Lung (tissue), 12 donors: Measurements from ENCODE around the gene CIB2. TPM values are rescaled to one million over a fixed set of nuclear protein-coding genes. Genes with fewer than 3 reads are reported as not detected.

Source experiments
- ATAC-seq: fragments of 200-7000 bp; cut with Tn5 transposase; one replicate; pipeline ENCODE4 v1.9.1; 2020; ENCODE audit warnings: moderate number of reproducible peaks; ENCODE audit not compliant: insufficient read depth, low FRiP score
- DNase-seq, 3 donors: peaks; one replicate each; pipeline ENCODE4 v3.0.0-alpha.2; 2013 to 2017
- H3K27ac ChIP-seq, 2 donors: one replicate each; pipeline ENCODE4 v1.5.1; 2013; ENCODE audit warnings: mild to moderate bottlenecking in 2 of 2, moderate library complexity in 2 of 2, control low read depth in 1 of 2, inconsistent platforms in 1 of 2, low read depth in 1 of 2, low read length in 1 of 2
- H3K27me3 ChIP-seq, 3 donors: one replicate each; pipeline ENCODE4 v1.5.1; 2013; ENCODE audit warnings: low read length in 2 of 3; ENCODE audit not compliant: control insufficient read depth in 3 of 3, insufficient read depth in 3 of 3
- H3K36me3 ChIP-seq, 4 donors: one replicate each; pipeline ENCODE4 v1.5.1; 2013; ENCODE audit warnings: low read length in 4 of 4, mild to moderate bottlenecking in 1 of 4, moderate library complexity in 1 of 4; ENCODE audit not compliant: control insufficient read depth in 4 of 4, insufficient read depth in 4 of 4
- H3K4me1 ChIP-seq, 5 donors: one replicate each; pipeline ENCODE4 v1.5.1; 2013; ENCODE audit warnings: low read length in 5 of 5, mild to moderate bottlenecking in 2 of 5, moderate library complexity in 1 of 5; ENCODE audit not compliant: control insufficient read depth in 5 of 5, insufficient read depth in 5 of 5
- H3K4me3 ChIP-seq: one replicate; pipeline ENCODE4 v1.5.1; 2013; ENCODE audit warnings: mild to moderate bottlenecking, control low read depth, moderate library complexity
- H3K9ac ChIP-seq, 2 donors: one replicate each; pipeline ENCODE4 v1.5.1; 2013; ENCODE audit warnings: low read length in 2 of 2, control low read depth in 1 of 2; ENCODE audit not compliant: insufficient read depth in 1 of 2
- H3K9me3 ChIP-seq, 4 donors: one replicate each; pipeline ENCODE4 v1.5.1; 2013; ENCODE audit warnings: low read length in 3 of 4, mild to moderate bottlenecking in 1 of 4, moderate library complexity in 1 of 4; ENCODE audit not compliant: control insufficient read depth in 4 of 4, insufficient read depth in 3 of 4
- CTCF ChIP-seq: IDR thresholded peaks from 2 replicates; pipeline ENCODE4 v1.5.1; 2012; ENCODE audit warnings: mild to moderate bottlenecking; ENCODE audit errors: control extremely low read depth, extremely low read depth
- WGBS, 2 donors: extraction: QIAGEN DNeasy Blood & Tissue Kit; methylation state at CpG; one replicate each; pipeline ENCODE4 v1.1.7; 2013; 5-methylcytosine and 5-hydroxymethylcytosine counted together
- polyA plus RNA-seq, 2 donors: library from polyadenylated mRNA; stranded (reverse); fragments of 200-250 nt; gene quantifications; one replicate each; pipeline ENCODE4 v1.2.1, GENCODE V29; 2013
- total RNA-seq, 2 donors: library from RNA; depleted of rRNA in 1 of 2; stranded (reverse); fragments of >200 nt in 1 of 2; gene quantifications; one replicate each; pipeline ENCODE4 v1.2.1, GENCODE V29; 2014 to 2021
- donor health status: control.
- donor health status: control.
- donor health status: Bipolar disorder and iron deficiency.
- donor health status: healthy.
- donor health status: DM: yes; HTN: yes; CAD: no.

CIB2 gene
- total and polyA plus RNA-seq, 4 donors = 0.95 to 9.8 (median 2.1) TPM

- 99 to 100% methylated on average over 9 of the region's 9 CpGs for WGBS, 2 donors
Measured at GRCh38 chr15:78171864-78172472, 40.7 kb upstream of the CIB2 start.

GRCh38 chr15:78170848-78171773, 39.9 kb upstream of the CIB2 start:
- peak in 1 of 3 donors; percentile 4 for DNase-seq
- peaks cover 26 to 33% (median 31%) of the 10 kb centered on the region in 4 donors for H3K36me3 ChIP-seq

More at GRCh38 chr15:78171864-78172472, 40.7 kb upstream of the CIB2 start:
- DNase-seq (no peak), ATAC-seq (no peak)
- Histone ChIP-seq H3K9me3 (peaks cover 0 to 2% (median 0%) of the 10 kb centered on the region in 4 donors), H3K27me3 (no peaks in the 10 kb centered on the region), H3K9ac (no peak overlapping the region), H3K27ac (no peak overlapping the region), H3K36me3 (peaks cover 24 to 29% (median 27%) of the 10 kb centered on the region in 4 donors), H3K4me3 (no peak overlapping the region), H3K4me1 (peaks cover 0 to 1% (median 0%) of the 10 kb centered on the region in 5 donors)
- no peak for TF ChIP-seq CTCF

GRCh38 chr15:78168608-78169007, 37.4 kb upstream of the CIB2 start:
- DNase-seq (no peak), ATAC-seq (no peak)
- TF ChIP-seq CTCF = no peak
- no peak overlapping the region for H3K9ac ChIP-seq
- H3K9me3 ChIP-seq = peaks cover 0 to 4% (median 0%) of the 10 kb centered on the region in 4 donors
- H3K4me3 ChIP-seq = no peak overlapping the region
- H3K27me3 ChIP-seq = no peaks in the 10 kb centered on the region
- H3K4me1 ChIP-seq = peaks cover 0 to 1% (median 0%) of the 10 kb centered on the region in 5 donors
- 58 to 83% methylated on average over 5 of the region's 5 CpGs for WGBS, 2 donors
- H3K36me3 ChIP-seq = peaks cover 36 to 43% (median 39%) of the 10 kb centered on the region in 4 donors
- no peak overlapping the region for H3K27ac ChIP-seq

More at GRCh38 chr15:78170848-78171773, 39.9 kb upstream of the CIB2 start:
- H3K4me1 ChIP-seq = peaks cover 0 to 1% (median 0%) of the 10 kb centered on the region in 5 donors
- 81 to 86% methylated on average over 17 of the region's 17 CpGs for WGBS, 2 donors
- H3K27ac ChIP-seq = peak overlapping the region in 1 of 2 donors; percentile 22
- H3K9ac ChIP-seq = no peak overlapping the region
- no peaks in the 10 kb centered on the region for H3K27me3 ChIP-seq
- peaks cover 0 to 2% (median 0%) of the 10 kb centered on the region in 4 donors for H3K9me3 ChIP-seq
- ATAC-seq = no peak
- no peak for TF ChIP-seq CTCF
- H3K4me3 ChIP-seq = no peak overlapping the region
